ENCODE results near the gene TESMIN.

TESMIN gene

GRCh38 chr11:68683121-68683520 lies 68.2 kb downstream of the TESMIN start:
- DNase-seq (ENCODE audit: low spot score), result no peak

GRCh38 chr11:68682531-68682961 lies 68.8 kb downstream of the TESMIN start:
- DNase-seq (ENCODE audit: low spot score), result no peak

- no peak for DNase-seq (ENCODE audit: low spot score)
Observed at GRCh38 chr11:68680541-68681231, 70.6 kb downstream of the TESMIN start.

- no peak for DNase-seq (ENCODE audit: low spot score)
Observed at GRCh38 chr11:68678031-68678441, 73.3 kb downstream of the TESMIN start.

- no peak for DNase-seq (ENCODE audit: low spot score)
Observed at GRCh38 chr11:68677432-68677831, 73.9 kb downstream of the TESMIN start.

- no peak for DNase-seq (ENCODE audit: low spot score)
Observed at GRCh38 chr11:68674461-68674860, 76.9 kb downstream of the TESMIN start.

GRCh38 chr11:68673991-68674390 lies 77.3 kb downstream of the TESMIN start:
- no peak for DNase-seq (ENCODE audit: low spot score)

GRCh38 chr11:68673306-68673945 lies 77.9 kb downstream of the TESMIN start:
- no peak for DNase-seq (ENCODE audit: low spot score)

- no peak for DNase-seq (ENCODE audit: low spot score)
Observed at GRCh38 chr11:68670208-68670992, 80.9 kb downstream of the TESMIN start.

GRCh38 chr11:68669301-68670090 lies 81.8 kb downstream of the TESMIN start:
- no peak for DNase-seq (ENCODE audit: low spot score)

- no peak for DNase-seq (ENCODE audit: low spot score)
Observed at GRCh38 chr11:68667511-68668500, 83.5 kb downstream of the TESMIN start.

- no peak for DNase-seq (ENCODE audit: low spot score)
Observed at GRCh38 chr11:68666849-68667248, 84.5 kb downstream of the TESMIN start.

GRCh38 chr11:68665436-68665835 lies 85.9 kb downstream of the TESMIN start:
- no peak for DNase-seq (ENCODE audit: low spot score)

- no peak for DNase-seq (ENCODE audit: low spot score)
Observed at GRCh38 chr11:68664906-68665305, 86.4 kb downstream of the TESMIN start.

- no peak for DNase-seq (ENCODE audit: low spot score)
Observed at GRCh38 chr11:68664141-68664540, 87.2 kb downstream of the TESMIN start.

GRCh38 chr11:68663482-68664010 lies 87.8 kb downstream of the TESMIN start:
- no peak for DNase-seq (ENCODE audit: low spot score)

GRCh38 chr11:68661697-68662603 lies 89.4 kb downstream of the TESMIN start:
- DNase-seq (ENCODE audit: low spot score), result no peak

GRCh38 chr11:68661014-68661413 lies 90.3 kb downstream of the TESMIN start:
- no peak for DNase-seq (ENCODE audit: low spot score)

- no peak for DNase-seq (ENCODE audit: low spot score)
Observed at GRCh38 chr11:68660066-68660810, 91.1 kb downstream of the TESMIN start.
